IMR-90 (cell line): Measurements from ENCODE around the gene ITSN1. TPM values are rescaled to one million over a fixed set of nuclear protein-coding genes. Genes with fewer than 3 reads are reported as not detected.

Source experiments
- ATAC-seq: fragments of 200-7000 bp; cut with Tn5 transposase; 2 replicates; pipeline ENCODE4 v1.9.1; 2020; ENCODE audit warnings: low read depth, mild to moderate bottlenecking, moderate library complexity
- BruUV-seq: library from RNA; stranded (reverse); fragments of 400-500 nt; replicated peaks from 2 replicates; lab custom pipeline; 2021; lab: Mats Ljungman, UMichigan
- CTCF ChIA-PET: fragments of 300-600 bp; formaldehyde crosslinking; extraction: SDS; loops from one replicate; lab custom pipeline; 2021; ENCODE audit warnings: antibody characterized with exemption; lab: Yijun Ruan, JAX
- POLR2A ChIA-PET: fragments of 300-600 bp; sonication (Branson Sonifier 250); formaldehyde crosslinking; loops from one replicate; lab custom pipeline; 2022; ENCODE audit warnings: antibody characterized with exemption; ENCODE audit not compliant: unreplicated experiment; lab: Charles Lee
- DNase-seq: peaks from one replicate; pipeline ENCODE4 v3.0.0; 2013
- H2AFZ ChIP-seq: replicated peaks from 2 replicates; pipeline ENCODE3; 2013; ENCODE audit warnings: low read length, mild to moderate bottlenecking; ENCODE audit not compliant: poor library complexity
- H2AK5ac ChIP-seq: 2 replicates; pipeline ENCODE4 v1.6.1; 2013; ENCODE audit warnings: low read depth, low read length, inconsistent platforms
- H2AK9ac ChIP-seq: replicated peaks from 2 replicates; pipeline ENCODE3; 2013; ENCODE audit warnings: mild to moderate bottlenecking, low read depth, low read length, moderate library complexity; ENCODE audit not compliant: poor library complexity
- H2BK120ac ChIP-seq: 2 replicates; pipeline ENCODE4 v1.6.1; 2013; ENCODE audit warnings: low read depth, low read length, inconsistent platforms
- H2BK15ac ChIP-seq: 3 replicates; pipeline ENCODE4 v1.6.1; 2013; ENCODE audit warnings: low read depth, low read length, inconsistent platforms
- H2BK20ac ChIP-seq: 2 replicates; pipeline ENCODE4 v1.6.1; 2013; ENCODE audit warnings: low read depth, mild to moderate bottlenecking, inconsistent platforms, low read length, moderate library complexity
- H2BK5ac ChIP-seq: 2 replicates; pipeline ENCODE4 v1.6.1; 2013; ENCODE audit warnings: mild to moderate bottlenecking, low read depth, low read length, inconsistent platforms; ENCODE audit not compliant: poor library complexity, severe bottlenecking
- H3K14ac ChIP-seq: replicated peaks from 2 replicates; pipeline ENCODE4 v1.6.1; 2013; ENCODE audit warnings: low read depth, low read length, inconsistent platforms
- H3K18ac ChIP-seq: 2 replicates; pipeline ENCODE4 v1.6.1; 2013; ENCODE audit warnings: low read depth, low read length, control low read depth
- H3K23ac ChIP-seq: 2 replicates; pipeline ENCODE4 v1.6.1; 2013; ENCODE audit warnings: low read depth, low read length, inconsistent platforms
- H3K27ac ChIP-seq: 2 replicates; pipeline ENCODE4 v1.5.1; 2013; ENCODE audit warnings: mild to moderate bottlenecking, control low read depth, low read length; ENCODE audit not compliant: insufficient read depth
- H3K27me3 ChIP-seq: 2 replicates; pipeline ENCODE4 v1.6.1; 2013; ENCODE audit warnings: low read length; ENCODE audit not compliant: control insufficient read depth, insufficient read depth
- H3K36me3 ChIP-seq: 2 replicates; pipeline ENCODE4 v1.6.1; 2013; ENCODE audit warnings: low read length, mixed read lengths; ENCODE audit not compliant: control insufficient read depth, insufficient read depth
- H3K4ac ChIP-seq: 2 replicates; pipeline ENCODE4 v1.6.1; 2013; ENCODE audit warnings: low read depth, low read length, inconsistent platforms
- H3K4me1 ChIP-seq: 2 replicates; pipeline ENCODE4 v1.6.1; 2013; ENCODE audit warnings: low read length, mixed read lengths; ENCODE audit not compliant: control insufficient read depth, insufficient read depth
- H3K4me2 ChIP-seq: 2 replicates; pipeline ENCODE4 v1.6.1; 2013; ENCODE audit warnings: low read depth, mild to moderate bottlenecking, control low read depth, low read length, moderate library complexity
- H3K4me3 ChIP-seq: 2 replicates; pipeline ENCODE4 v1.5.1; 2013; ENCODE audit warnings: low read depth, mild to moderate bottlenecking, control low read depth, low read length, moderate library complexity; ENCODE audit not compliant: insufficient read depth
- H3K56ac ChIP-seq: 2 replicates; pipeline ENCODE4 v1.6.1; 2013; ENCODE audit warnings: low read length, inconsistent platforms; ENCODE audit not compliant: insufficient read depth; ENCODE audit errors: extremely low read depth
- H3K79me1 ChIP-seq, 2 experiments: 2 replicates each; pipeline ENCODE4 v1.6.1; 2013; ENCODE audit warnings: low read length in 2 of 2, inconsistent platforms in 1 of 2, low read depth in 1 of 2
- H3K9ac ChIP-seq: 2 replicates; pipeline ENCODE4 v1.6.1; 2013; ENCODE audit warnings: low read depth, low read length, control low read depth
- H3K9me1 ChIP-seq: 2 replicates; pipeline ENCODE4 v1.6.1; 2013; ENCODE audit warnings: low read length, inconsistent platforms; ENCODE audit not compliant: insufficient read depth
- H3K9me3 ChIP-seq: 2 replicates; pipeline ENCODE4 v1.6.1; 2013; ENCODE audit warnings: low read length; ENCODE audit not compliant: control insufficient read depth, insufficient read depth
- H4K20me1 ChIP-seq: 2 replicates; pipeline ENCODE4 v1.6.1; 2013; ENCODE audit warnings: low read length, inconsistent platforms; ENCODE audit not compliant: insufficient read depth
- H4K5ac ChIP-seq: 2 replicates; pipeline ENCODE4 v1.6.1; 2013; ENCODE audit warnings: mild to moderate bottlenecking, low read depth, low read length, control low read depth
- H4K8ac ChIP-seq, 2 experiments: 2 replicates each; pipeline ENCODE4 v1.6.1; 2013; ENCODE audit warnings: low read depth in 2 of 2, low read length in 2 of 2, control low read depth in 1 of 2, inconsistent platforms in 1 of 2
- H4K91ac ChIP-seq: 2 replicates; pipeline ENCODE4 v1.6.1; 2013; ENCODE audit warnings: low read depth, low read length, inconsistent platforms; ENCODE audit not compliant: insufficient read depth
- BHLHE40 ChIP-seq: fragments of 150-350 bp; IDR thresholded peaks from 2 replicates; pipeline ENCODE4 v1.6.1; 2016; ENCODE audit warnings: mild to moderate bottlenecking, low read depth, low read length
- CEBPB ChIP-seq: IDR thresholded peaks from 2 replicates; pipeline ENCODE4 v1.6.1; 2012; ENCODE audit warnings: low read depth, low read length, improper control_type of control experiment
- CHD1 ChIP-seq: IDR thresholded peaks from 2 replicates; pipeline ENCODE4 v1.6.1; 2012; ENCODE audit warnings: low read depth, low read length, improper control_type of control experiment
- FOS ChIP-seq: fragments of 150-350 bp; IDR thresholded peaks from 2 replicates; pipeline ENCODE4 v1.6.1; 2016; ENCODE audit warnings: low read depth, low read length
- NFE2L2 ChIP-seq: fragments of 150-350 bp; IDR thresholded peaks from 2 replicates; pipeline ENCODE4 v1.6.1; 2016; ENCODE audit warnings: low read depth, mild to moderate bottlenecking, low read length
- POLR2A ChIP-seq: IDR thresholded peaks from 2 replicates; pipeline ENCODE4 v1.6.1; 2012; ENCODE audit warnings: mild to moderate bottlenecking, low read depth, low read length
- RAD21 ChIP-seq: IDR thresholded peaks from 2 replicates; pipeline ENCODE4 v1.6.1; 2012; ENCODE audit warnings: low read length, improper control_type of control experiment
- RCOR1 ChIP-seq: IDR thresholded peaks from 2 replicates; pipeline ENCODE4 v1.6.1; 2012; ENCODE audit warnings: mild to moderate bottlenecking, low read length, improper control_type of control experiment; ENCODE audit not compliant: insufficient replicate concordance
- RFX5 ChIP-seq: IDR thresholded peaks from 2 replicates; pipeline ENCODE4 v1.8.0; 2012; ENCODE audit warnings: low read depth, mild to moderate bottlenecking, low read length, moderate library complexity
- SMC3 ChIP-seq: fragments of 150-350 bp; IDR thresholded peaks from 2 replicates; pipeline ENCODE4 v1.6.1; 2016; ENCODE audit warnings: low read depth, mild to moderate bottlenecking, antibody characterized with exemption, low read length, moderate library complexity
- WGBS, 2 experiments: methylation state at CpG; one replicate each; pipeline versions ENCODE4 v1.1.5 to v1.1.7; 2013; ENCODE audit warnings: missing lambda C conversion rate in 2 of 2; ENCODE audit not compliant: insufficient read length in 1 of 2; ENCODE audit errors: extremely low coverage in 2 of 2; 5-methylcytosine and 5-hydroxymethylcytosine counted together
- dilution Hi-C: fragments of 300-500 bp; cut with HindIII; formaldehyde crosslinking; loops from one replicate; pipeline ENCODE4 v1.14.3; 2018; ENCODE audit warnings: low sequenced_read_pairs; ENCODE audit not compliant: unreplicated experiment
- in situ Hi-C: fragments of 300-500 bp; cut with MboI; formaldehyde crosslinking; loops from 3 replicates; pipeline ENCODE4 v1.14.3; 2019; ENCODE audit warnings: low sequenced_read_pairs, inconsistent platforms, mixed read lengths
- intact Hi-C: fragments of 100-400 bp; cut with micrococcal nuclease; formaldehyde crosslinking; loops from 2 replicates; pipeline ENCODE4 v1.10.0; 2022
- polyA plus RNA-seq, 3 experiments: library from polyadenylated mRNA; depleted of rRNA; stranded (reverse); fragments of >200 nt; gene quantifications; 2 replicates each; pipeline ENCODE4 v1.2.3, GENCODE V29; 2012; ENCODE audit warnings: low replicate concordance in 1 of 3
- total RNA-seq: library from RNA; depleted of rRNA; stranded (reverse); fragments of >200 nt; gene quantifications from 2 replicates; pipeline ENCODE4 v1.2.3, GENCODE V29; 2012
- TF ChIP-seq, protein P1 (sequence below): fragments of 150-350 bp; IDR thresholded peaks from 2 replicates; pipeline ENCODE4 v1.6.1; 2016; ENCODE audit warnings: low read depth, mild to moderate bottlenecking, low read length, moderate library complexity, borderline replicate concordance
- TF ChIP-seq, protein P2 (sequence below): fragments of 150-350 bp; IDR thresholded peaks from 2 replicates; pipeline ENCODE4 v1.6.1; 2017; ENCODE audit warnings: mild to moderate bottlenecking, antibody characterized with exemption, low read length, low read depth

ITSN1 gene
- total and polyA plus RNA-seq, 2 of the 4 experiments (the other 2 are of a cell fraction), result 45.4 to 62.0 TPM

DNA sequence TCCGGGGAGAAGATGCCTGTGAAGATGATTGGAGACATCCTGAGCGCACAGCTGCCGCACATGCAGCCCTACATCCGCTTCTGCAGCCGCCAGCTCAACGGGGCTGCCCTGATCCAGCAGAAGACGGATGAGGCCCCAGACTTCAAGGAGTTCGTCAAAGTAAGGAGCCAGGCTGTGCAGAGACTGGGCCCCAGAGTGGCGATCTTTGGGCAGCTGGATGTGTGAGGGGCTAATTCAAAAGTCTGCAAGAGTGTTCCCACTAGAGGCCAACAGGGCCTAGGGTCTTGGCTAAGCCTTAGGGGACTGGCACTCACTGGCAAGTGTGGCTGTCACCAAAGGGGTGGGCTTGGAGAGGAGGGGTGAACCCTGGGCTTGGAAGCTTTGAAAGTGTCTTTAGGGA, 222.9 kb downstream of the ITSN1 start:
- Histone ChIP-seq H4K20me1 (no peaks in the 10 kb centered on the region), H3K56ac (no peak overlapping the region), H3K9me3 (no peaks in the 10 kb centered on the region), H3K36me3 (no peaks in the 10 kb centered on the region), H3K23ac (no peak overlapping the region), H4K91ac (no peak overlapping the region), H4K5ac (no peak overlapping the region), H3K4me3 (no peak overlapping the region), H3K79me1 (no peaks in the 10 kb centered on the region), H3K4me2 (no peak overlapping the region), H2BK15ac (no peak overlapping the region), H3K4me1 (peaks cover 2% of the 10 kb centered on the region; the same call in 1 of the 2 replicates), H3K14ac (no peak overlapping the region), H3K27ac (no peak overlapping the region), H2AK5ac (no peak overlapping the region), H2AFZ (no peak overlapping the region), H4K8ac (no peak overlapping the region), H2AK9ac (no peak overlapping the region), H2BK20ac (no peak overlapping the region), H3K4ac (no peak overlapping the region), H3K9ac (no peak overlapping the region), H3K27me3 (peaks cover 7% of the 10 kb centered on the region), H2BK120ac (no peak overlapping the region), H3K9me1 (no peaks in the 10 kb centered on the region), H2BK5ac (no peak overlapping the region), H3K18ac (no peak overlapping the region)
- in situ Hi-C loops (no loop called here), dilution Hi-C loops (no loop called here), intact Hi-C loops (no loop called here)
- ChIA-PET CTCF (no interaction called here), POLR2A (no interaction called here)
- WGBS, 2 experiments, result 87% methylated on average over 7 of the region's 9 CpGs; no CpG with 5 or more reads in 1 of the 2 experiments
- TF ChIP-seq FOS, result no peak
- TF ChIP-seq, protein P1, sequence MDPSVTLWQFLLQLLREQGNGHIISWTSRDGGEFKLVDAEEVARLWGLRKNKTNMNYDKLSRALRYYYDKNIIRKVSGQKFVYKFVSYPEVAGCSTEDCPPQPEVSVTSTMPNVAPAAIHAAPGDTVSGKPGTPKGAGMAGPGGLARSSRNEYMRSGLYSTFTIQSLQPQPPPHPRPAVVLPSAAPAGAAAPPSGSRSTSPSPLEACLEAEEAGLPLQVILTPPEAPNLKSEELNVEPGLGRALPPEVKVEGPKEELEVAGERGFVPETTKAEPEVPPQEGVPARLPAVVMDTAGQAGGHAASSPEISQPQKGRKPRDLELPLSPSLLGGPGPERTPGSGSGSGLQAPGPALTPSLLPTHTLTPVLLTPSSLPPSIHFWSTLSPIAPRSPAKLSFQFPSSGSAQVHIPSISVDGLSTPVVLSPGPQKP, result no peak
- TF ChIP-seq RFX5, result no peak
- TF ChIP-seq RCOR1, result no peak
- TF ChIP-seq, protein P2, sequence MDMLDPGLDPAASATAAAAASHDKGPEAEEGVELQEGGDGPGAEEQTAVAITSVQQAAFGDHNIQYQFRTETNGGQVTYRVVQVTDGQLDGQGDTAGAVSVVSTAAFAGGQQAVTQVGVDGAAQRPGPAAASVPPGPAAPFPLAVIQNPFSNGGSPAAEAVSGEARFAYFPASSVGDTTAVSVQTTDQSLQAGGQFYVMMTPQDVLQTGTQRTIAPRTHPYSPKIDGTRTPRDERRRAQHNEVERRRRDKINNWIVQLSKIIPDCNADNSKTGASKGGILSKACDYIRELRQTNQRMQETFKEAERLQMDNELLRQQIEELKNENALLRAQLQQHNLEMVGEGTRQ, result no peak
- no peak for TF ChIP-seq CEBPB
- no peak for TF ChIP-seq SMC3
- TF ChIP-seq BHLHE40, result no peak
- TF ChIP-seq POLR2A, result no peak
- TF ChIP-seq RAD21, result no peak
- no peak for TF ChIP-seq NFE2L2
- TF ChIP-seq CHD1, result no peak
- ATAC-seq (no peak), DNase-seq (no peak)
- no TSS peak for BruUV-seq
